HG02852 (cell line): Measurements from ENCODE around the gene PDE5A.
"Not testable (repeated sequence)": the region's sequence is repeated elsewhere in the genome, so short reads cannot be mapped to it uniquely, and the experiment has no call there.

Source experiments
- ATAC-seq: cut with Tn5 transposase; IDR thresholded peaks from one replicate; pipeline ENCODE4 v1.9.1; 2021; ENCODE audit warnings: mild to moderate bottlenecking, moderate library complexity; ENCODE audit not compliant: unreplicated experiment

PDE5A gene

DNA sequence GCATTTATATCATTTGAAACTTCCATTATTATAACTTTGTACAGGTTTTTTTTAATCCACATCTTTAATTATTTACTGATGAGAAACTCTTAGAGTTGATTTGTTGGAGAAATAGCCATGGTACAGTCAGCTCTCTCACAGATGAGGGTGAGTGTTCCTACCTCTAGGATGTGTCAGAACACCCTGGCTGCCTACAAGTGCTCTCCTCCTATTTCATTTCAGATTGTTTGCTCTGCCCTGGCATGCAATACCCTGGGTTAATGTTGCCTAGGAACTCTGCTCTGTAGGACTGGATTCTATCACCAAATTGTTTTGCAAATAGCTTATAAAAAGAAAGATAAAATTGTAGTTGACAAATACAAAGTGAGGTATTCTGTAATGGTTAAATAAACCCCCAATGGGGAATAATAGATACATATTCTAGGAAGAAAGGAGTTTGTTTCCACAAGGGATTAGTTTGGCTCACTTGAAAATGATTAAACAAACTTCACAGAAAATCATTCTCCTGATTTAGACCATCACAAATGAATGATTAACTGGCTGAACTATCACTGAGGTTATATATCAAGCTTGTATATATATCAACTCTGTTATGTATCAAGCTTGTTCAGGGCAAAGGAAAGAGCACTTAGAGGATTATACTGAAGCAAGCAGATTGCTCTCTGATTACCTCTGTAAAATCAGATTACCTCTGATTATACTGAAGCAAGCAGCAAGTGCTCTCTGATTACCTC, 150.0 kb downstream of the PDE5A start:
- no peak for ATAC-seq

DNA sequence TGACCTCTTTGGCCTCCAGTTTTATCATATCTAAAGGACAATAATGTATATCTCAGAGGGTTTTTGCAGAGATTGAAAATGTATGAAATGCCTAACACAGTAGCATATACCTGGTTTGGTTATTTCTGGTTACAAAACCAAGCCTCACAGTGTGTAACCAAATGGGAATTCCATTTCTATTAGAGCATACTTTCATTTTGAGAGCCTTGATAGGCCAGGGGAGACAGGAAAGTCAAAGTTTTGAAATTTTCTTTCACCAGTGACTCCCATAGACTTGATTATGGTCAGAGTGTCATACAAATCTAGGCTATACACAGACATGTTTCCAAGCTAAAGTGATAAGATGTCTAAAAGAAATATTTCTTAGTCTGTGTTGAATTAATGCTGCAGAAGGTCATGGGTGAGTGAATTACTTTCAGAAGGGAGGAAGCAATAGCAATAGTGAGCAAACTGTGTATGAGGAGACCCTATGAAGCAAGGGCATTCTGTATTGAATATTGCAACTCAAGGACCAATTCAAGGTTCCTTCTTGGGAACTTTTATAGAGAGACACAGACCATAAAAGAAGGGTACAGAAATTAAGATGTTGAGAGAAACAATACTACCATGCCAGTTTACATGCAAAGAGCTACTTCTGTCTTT, 151.1 kb downstream of the PDE5A start:
- peak; percentile 71 for ATAC-seq

DNA sequence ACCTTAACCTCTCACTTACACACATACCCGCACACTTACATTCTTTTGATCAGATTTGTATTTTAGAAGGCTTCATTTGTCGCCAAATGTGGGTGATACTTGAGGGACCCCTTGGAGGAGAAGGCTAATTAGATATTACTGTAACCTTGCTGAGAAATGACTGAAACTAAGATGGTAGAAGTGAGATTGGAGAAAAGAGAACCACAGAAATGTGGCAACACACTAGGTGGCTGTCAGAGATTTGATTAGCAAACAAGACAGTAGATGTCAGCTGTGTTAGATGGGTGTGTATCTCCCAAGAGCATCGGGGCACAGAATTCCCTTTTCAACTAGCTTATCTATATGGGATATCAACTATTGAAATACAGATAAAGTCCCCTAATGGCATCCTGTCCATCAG, 157.3 kb downstream of the PDE5A start:
- ATAC-seq: peak; percentile 43

DNA sequence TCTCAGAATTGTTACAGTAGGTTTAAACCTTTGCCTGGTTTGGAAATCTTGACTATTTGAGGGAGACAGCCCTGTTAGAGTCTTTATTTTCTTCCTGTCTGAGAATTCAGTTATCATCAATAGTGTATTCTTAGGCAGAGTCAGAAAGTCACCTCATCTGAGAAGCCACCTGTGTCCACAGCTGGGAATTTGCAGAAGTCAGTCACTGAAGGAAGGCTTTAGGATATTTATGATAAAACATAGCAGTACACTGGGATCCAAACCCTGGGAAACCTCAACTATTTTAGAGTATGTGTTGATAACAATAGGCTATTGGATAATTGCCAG, 157.9 kb downstream of the PDE5A start:
- peak; percentile 57 for ATAC-seq

DNA sequence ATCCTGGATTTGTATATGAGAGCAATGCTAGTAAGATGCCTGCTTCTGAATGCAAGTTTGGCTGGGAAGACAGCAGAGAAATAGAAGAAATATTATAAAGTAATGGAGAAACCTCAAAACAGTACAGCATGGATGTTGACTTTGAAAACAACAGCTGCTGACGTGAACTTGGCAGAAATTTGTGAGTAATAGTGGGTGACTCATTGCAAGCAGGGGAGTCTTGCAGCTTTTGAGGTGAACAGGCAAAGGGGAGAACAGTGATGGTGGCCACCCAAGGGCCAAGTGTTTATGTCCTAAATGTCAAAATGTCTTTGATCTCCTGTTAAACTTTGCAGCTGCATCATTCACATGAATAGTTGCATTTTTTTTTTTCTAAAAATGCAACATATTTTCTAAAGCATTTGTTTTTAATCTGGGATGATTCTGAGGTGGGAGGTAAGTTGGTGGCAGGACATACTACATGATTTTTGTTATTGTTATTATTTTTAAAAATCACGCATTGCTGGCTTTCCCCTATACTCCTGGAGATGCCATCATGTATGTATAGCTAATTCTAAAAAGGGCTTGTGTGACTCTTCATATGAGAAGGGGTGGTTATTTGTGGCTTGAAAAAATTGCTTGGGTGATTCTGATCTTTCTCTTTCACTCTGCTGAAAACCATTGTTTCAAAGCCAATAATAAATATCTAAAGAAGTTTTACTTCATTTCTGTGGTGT, 158.4 kb downstream of the PDE5A start:
- peak; percentile 77 for ATAC-seq

DNA sequence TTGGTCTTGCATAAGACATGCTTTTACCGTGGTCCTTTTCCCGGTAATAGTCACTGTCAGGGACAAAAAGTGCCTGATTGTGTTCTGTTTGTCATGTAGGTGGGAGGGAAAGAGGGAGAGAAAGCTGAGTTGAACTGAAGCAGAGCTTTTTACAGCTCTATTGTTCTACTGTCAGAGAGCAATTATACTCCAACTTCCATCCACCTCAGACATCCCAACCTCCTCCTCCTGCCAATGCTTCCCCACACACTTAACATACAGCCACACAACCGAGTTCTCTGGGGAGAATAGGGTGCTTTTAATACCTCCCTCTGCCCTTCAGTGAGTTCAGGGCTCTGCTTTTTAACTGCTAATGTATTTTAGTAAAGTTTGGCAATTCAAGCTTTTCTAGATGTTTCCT, 159.6 kb downstream of the PDE5A start:
- ATAC-seq: not testable (repeated sequence)

DNA sequence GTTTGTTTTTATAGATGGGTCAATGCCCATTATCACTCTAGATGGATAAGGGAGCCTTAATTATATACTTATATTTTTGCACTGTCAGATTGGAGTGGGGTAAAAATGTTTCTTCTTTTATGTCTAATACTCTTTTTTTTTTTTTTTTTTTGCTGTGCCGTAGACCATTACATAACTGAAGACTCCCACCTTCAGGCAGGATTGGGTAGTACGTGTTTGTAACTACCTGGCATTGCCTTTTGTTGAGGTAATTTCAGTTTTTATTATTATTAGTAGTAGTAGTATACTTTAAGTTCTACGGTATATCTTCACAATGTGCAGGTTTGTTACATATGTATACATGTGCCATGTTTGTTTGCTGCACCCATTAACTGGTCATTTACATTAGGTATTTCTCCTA, 165.9 kb downstream of the PDE5A start:
- ATAC-seq: not testable (repeated sequence)

DNA sequence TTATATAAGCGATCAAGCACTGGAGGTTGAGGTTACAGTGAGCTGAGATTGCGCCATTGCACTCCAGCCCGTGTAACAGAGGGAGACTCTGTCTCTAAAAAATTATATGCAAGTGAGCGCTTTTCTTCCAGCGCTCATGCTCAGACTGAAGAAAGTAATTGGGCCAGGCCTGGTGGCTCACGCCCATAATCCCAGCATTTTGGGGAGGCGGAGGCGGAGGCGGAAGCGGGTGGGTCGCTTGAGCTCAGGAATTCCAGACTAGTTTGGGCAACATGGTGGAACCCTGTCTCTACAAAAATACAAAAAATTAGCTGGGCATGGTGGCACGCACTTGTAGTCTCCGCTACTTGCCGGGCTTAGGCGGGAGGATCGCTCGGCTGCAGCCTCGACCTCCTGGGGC, 172.9 kb downstream of the PDE5A start:
- ATAC-seq: not testable (repeated sequence)

DNA sequence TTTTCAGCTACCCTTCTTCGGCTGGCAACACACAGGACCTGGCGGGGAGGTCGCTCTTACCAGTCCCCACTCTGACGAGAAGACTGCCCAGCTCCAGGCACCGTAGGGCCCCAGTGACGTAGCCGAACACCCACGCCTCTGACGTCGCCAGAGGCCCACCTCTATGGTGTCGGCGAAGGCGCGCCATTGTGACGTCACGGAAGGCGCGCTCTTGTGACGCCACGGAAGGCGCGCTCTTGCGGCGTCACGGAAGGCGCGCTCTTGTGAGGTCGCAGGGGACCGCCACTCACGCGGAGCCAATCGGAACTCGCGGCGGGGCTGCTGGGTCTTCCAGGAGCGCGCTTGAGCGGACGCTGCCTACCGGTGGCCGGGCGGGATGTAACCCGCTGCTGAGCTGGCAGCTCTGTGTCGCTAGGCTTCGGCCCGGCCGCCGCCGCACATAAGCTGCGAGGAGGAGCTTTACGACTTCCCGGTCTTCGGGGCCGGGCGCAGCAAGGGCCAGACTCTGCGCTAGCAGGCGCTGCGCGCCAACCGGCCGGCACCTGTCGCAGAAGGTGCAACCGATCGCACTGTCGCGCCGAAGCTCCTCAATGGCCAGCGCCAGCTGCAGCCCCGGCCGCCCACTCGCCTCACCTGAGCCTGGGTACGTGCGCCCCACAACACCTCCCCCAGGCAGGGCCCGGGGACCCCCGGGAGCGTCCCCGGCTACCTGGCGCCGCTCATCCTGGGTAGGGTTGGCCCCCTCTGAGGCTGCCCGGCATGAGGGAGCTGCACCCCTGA, 173.9 kb downstream of the PDE5A start:
- ATAC-seq: peak; percentile 100

DNA sequence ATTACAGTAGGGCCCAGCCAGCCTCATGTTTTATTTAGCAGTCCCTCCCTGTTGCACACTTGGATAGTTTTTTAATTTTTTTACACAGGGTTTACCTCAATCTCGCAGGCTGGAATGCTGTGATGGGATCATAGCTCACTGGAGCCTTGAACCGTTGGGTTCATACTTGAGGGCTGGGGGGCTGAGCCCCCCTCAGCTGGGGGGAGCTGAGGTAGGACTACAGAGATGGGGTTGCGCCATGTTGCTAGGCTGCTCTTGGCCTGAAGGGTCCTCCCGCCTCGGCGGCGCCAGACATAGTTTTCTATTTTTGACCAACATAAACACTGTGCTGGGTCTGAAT, 174.5 kb downstream of the PDE5A start:
- peak; percentile 16 for ATAC-seq

DNA sequence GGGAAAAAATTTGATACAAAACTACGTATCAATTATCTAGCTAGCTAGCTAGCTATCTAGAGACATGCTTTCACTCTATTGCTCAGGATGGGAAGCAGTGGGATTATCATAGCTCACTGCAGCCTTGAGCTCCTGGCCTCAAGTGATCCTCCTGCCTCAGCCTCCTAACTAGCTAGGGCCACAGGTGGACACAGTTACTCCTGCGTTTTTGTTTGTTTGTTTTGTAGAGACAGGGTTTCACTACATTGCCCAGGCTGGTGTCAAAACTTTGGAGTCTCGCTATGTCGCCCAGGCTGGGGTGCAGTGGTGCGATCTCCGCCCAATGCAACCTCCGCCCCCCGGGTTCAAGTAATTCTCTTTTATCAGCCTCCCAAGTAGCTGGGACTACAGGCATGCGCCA, 175.3 kb downstream of the PDE5A start:
- ATAC-seq: not testable (repeated sequence)

DNA sequence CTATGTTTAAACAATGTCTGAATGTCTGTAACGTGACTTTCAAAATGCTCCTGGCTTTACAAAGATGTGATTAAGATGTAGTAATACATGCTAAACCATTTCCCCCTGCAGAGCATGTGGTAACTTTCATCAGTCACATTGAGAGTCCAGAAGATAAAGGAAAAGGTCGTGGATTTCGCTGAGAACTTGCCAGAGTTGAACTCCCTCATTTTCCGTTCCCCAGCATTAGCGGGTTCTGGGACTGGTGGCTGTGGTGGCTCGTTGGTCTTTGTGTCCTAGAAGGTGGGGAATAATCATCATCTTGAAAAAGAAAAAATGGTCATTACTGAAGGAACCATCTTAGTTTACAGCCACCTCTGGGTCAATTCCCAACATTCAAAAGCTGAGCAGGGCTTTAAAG, 178.8 kb downstream of the PDE5A start:
- ATAC-seq: not testable (repeated sequence)
